HepG2 (cell line): ENCODE data around the gene TSPAN5.

Experiments used
- BORCS8-MEF2B ChIP-seq: sonication (generic); formaldehyde crosslinking; IDR thresholded peaks from 2 replicates; pipeline ENCODE4 v1.8.0; 2022; ENCODE audit warnings: mild to moderate bottlenecking, missing genetic modification reagents
- CREB1 ChIP-seq, 2 experiments: fragments of 450-650 bp in 1 of 2; IDR thresholded peaks; 2 replicates each; pipeline ENCODE4 v1.6.1; 2016 to 2017; ENCODE audit warnings: control low read depth in 1 of 2, mild to moderate bottlenecking in 1 of 2, missing compliant biosample characterization in 1 of 2, missing genetic modification characterization in 1 of 2
- JUNB ChIP-seq: sonication (generic); formaldehyde crosslinking; IDR thresholded peaks from 2 replicates; pipeline ENCODE4 v1.8.0; 2022; ENCODE audit warnings: missing genetic modification reagents, mild to moderate bottlenecking, borderline replicate concordance
- POLR2AphosphoS5 ChIP-seq: IDR thresholded peaks from 2 replicates; pipeline ENCODE4 v1.6.1; 2012; ENCODE audit warnings: low read depth, low read length
- RFX5 ChIP-seq: IDR thresholded peaks from 2 replicates; pipeline ENCODE4 v1.6.1; 2011; ENCODE audit warnings: low read depth, low read length, improper control_type of control experiment
- SP5 ChIP-seq: IDR thresholded peaks from 2 replicates; pipeline ENCODE4 v1.6.1; 2016; ENCODE audit warnings: low read depth, borderline replicate concordance
- ZNF441 ChIP-seq: sonication (generic); formaldehyde crosslinking; IDR thresholded peaks from 2 replicates; pipeline ENCODE4 v1.7.0; 2021; ENCODE audit warnings: missing genetic modification reagents, borderline replicate concordance
- ZNF724P ChIP-seq: sonication (generic); formaldehyde crosslinking; IDR thresholded peaks from 2 replicates; pipeline ENCODE4 v1.8.0; 2022; ENCODE audit warnings: missing genetic modification reagents, borderline replicate concordance
- ZNF772 ChIP-seq: sonication (generic); formaldehyde crosslinking; IDR thresholded peaks from 2 replicates; pipeline ENCODE4 v1.5.0; 2020; ENCODE audit warnings: mild to moderate bottlenecking, missing genetic modification reagents
- ZSCAN12 ChIP-seq: sonication (generic); formaldehyde crosslinking; IDR thresholded peaks from 2 replicates; pipeline ENCODE4 v1.9.0; 2021; ENCODE audit warnings: mild to moderate bottlenecking, missing genetic modification reagents
- TF ChIP-seq, protein P1 (sequence below): sonication (generic); formaldehyde crosslinking; IDR thresholded peaks from 2 replicates; pipeline ENCODE4 v1.5.0; 2020; ENCODE audit warnings: mild to moderate bottlenecking, missing genetic modification reagents, moderate library complexity
- TF ChIP-seq, protein P2 (sequence below): IDR thresholded peaks from 2 replicates; pipeline ENCODE4 v1.6.1; 2012; ENCODE audit warnings: inconsistent platforms

DNA sequence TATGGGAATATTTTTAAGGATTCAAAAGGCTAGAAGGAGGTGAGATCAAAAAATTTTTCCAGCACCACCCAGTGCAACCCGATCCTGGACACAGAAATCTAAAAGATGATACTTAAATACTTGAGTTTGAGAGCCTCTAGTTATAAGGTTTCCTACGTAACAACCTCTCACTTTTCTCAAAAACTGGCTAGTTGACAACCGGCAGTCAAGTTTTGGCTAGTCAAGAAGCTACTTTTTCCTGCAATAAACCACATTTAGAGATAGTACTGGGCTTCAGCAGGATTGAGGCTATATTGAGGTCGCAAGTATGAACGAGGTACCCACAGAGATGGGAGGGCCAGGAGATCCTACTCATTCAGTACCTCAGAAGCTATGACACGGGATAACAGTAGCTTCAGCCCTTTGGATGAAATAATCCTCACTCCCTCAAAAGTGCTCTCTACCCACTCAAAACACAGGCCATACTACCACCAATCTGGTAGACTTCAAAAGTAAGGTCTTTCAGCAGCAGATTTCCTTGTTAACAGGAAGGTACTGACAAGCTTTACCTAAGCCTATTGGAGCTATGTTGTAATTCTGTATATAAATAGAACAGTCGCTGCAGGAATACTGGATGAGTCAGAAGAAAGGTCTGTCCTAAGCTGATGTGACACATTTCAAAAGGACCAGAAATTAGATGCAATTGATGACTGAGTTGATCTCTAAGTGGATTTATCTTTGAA is 1.5 kb upstream of the TSPAN5 start:
- TF ChIP-seq ZNF441 (CRISPR knock-in tag) (no peak), JUNB (no peak), ZNF724P (no peak), ZNF772 (CRISPR knock-in tag) (no peak), POLR2AphosphoS5 (no peak), SP5 (CRISPR knock-in tag) (no peak), BORCS8-MEF2B (no peak), RFX5 (no peak), CREB1 (IDR thresholded peaks at IDR 0.05) (no peak), CREB1 (CRISPR knock-in tag; IDR thresholded peaks at IDR 0.05) (no peak), ZSCAN12 (CRISPR knock-in tag) (no peak)
- TF ChIP-seq, protein P1, sequence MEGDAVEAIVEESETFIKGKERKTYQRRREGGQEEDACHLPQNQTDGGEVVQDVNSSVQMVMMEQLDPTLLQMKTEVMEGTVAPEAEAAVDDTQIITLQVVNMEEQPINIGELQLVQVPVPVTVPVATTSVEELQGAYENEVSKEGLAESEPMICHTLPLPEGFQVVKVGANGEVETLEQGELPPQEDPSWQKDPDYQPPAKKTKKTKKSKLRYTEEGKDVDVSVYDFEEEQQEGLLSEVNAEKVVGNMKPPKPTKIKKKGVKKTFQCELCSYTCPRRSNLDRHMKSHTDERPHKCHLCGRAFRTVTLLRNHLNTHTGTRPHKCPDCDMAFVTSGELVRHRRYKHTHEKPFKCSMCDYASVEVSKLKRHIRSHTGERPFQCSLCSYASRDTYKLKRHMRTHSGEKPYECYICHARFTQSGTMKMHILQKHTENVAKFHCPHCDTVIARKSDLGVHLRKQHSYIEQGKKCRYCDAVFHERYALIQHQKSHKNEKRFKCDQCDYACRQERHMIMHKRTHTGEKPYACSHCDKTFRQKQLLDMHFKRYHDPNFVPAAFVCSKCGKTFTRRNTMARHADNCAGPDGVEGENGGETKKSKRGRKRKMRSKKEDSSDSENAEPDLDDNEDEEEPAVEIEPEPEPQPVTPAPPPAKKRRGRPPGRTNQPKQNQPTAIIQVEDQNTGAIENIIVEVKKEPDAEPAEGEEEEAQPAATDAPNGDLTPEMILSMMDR: no peak
- TF ChIP-seq, protein P2, sequence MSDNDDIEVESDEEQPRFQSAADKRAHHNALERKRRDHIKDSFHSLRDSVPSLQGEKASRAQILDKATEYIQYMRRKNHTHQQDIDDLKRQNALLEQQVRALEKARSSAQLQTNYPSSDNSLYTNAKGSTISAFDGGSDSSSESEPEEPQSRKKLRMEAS: no peak
